ENCODE measurements around the gene PDSS2.
"Not testable (repeated sequence)": the region's sequence is repeated elsewhere in the genome, so short reads cannot be mapped to it uniquely, and the experiment has no call there.

Gene PDSS2

GRCh38 chr6:107219851-107220250 is 239.5 kb downstream of the PDSS2 start:
- no peak for DNase-seq (ENCODE audit: low spot score)

- no peak for DNase-seq (ENCODE audit: low spot score)
Measured at GRCh38 chr6:107218142-107218541, 241.2 kb downstream of the PDSS2 start.

- DNase-seq (ENCODE audit: low spot score), result no peak
Measured at GRCh38 chr6:107217248-107217647, 242.1 kb downstream of the PDSS2 start.

GRCh38 chr6:107216197-107216933 is 243.0 kb downstream of the PDSS2 start:
- DNase-seq (ENCODE audit: low spot score), result no peak

- DNase-seq (ENCODE audit: low spot score), result no peak
Measured at GRCh38 chr6:107215334-107215733, 244.0 kb downstream of the PDSS2 start.

GRCh38 chr6:107214655-107215054 is 244.7 kb downstream of the PDSS2 start:
- DNase-seq (ENCODE audit: low spot score), result no peak

- DNase-seq (ENCODE audit: low spot score), result no peak
Measured at GRCh38 chr6:107209406-107210305, 249.7 kb downstream of the PDSS2 start.

GRCh38 chr6:107207251-107207873 is 252.0 kb downstream of the PDSS2 start:
- no peak for DNase-seq (ENCODE audit: low spot score)

- no peak for DNase-seq (ENCODE audit: low spot score)
Measured at GRCh38 chr6:107205058-107205998, 254.0 kb downstream of the PDSS2 start.

GRCh38 chr6:107202876-107203468 is 256.4 kb downstream of the PDSS2 start:
- no peak for DNase-seq (ENCODE audit: low spot score)

- DNase-seq (ENCODE audit: low spot score), result no peak
Measured at GRCh38 chr6:107198631-107199416, 260.5 kb downstream of the PDSS2 start.

GRCh38 chr6:107196152-107196551 is 263.2 kb downstream of the PDSS2 start:
- no peak for DNase-seq (ENCODE audit: low spot score)

- DNase-seq (ENCODE audit: low spot score), result not testable (repeated sequence)
Measured at GRCh38 chr6:107194723-107195122, 264.6 kb downstream of the PDSS2 start.

GRCh38 chr6:107192830-107193229 is 266.5 kb downstream of the PDSS2 start:
- DNase-seq (ENCODE audit: low spot score), result no peak

- DNase-seq (ENCODE audit: low spot score), result no peak
Measured at GRCh38 chr6:107187630-107188029, 271.7 kb downstream of the PDSS2 start.

- DNase-seq (ENCODE audit: low spot score), result peak; percentile 47
Measured at GRCh38 chr6:107186047-107186446, 273.3 kb downstream of the PDSS2 start.

- DNase-seq (ENCODE audit: low spot score), result peak; percentile 66
Measured at GRCh38 chr6:107185391-107185970, 273.9 kb downstream of the PDSS2 start.

- DNase-seq (ENCODE audit: low spot score), result no peak
Measured at GRCh38 chr6:107184435-107184834, 274.9 kb downstream of the PDSS2 start.

- DNase-seq (ENCODE audit: low spot score), result no peak
Measured at GRCh38 chr6:107180099-107180498, 279.3 kb downstream of the PDSS2 start.

GRCh38 chr6:107179004-107179403 is 280.4 kb downstream of the PDSS2 start:
- DNase-seq (ENCODE audit: low spot score), result no peak
